NB4 (cell line): Measurements from ENCODE around the gene HERC3.

Source experiments
- MYC ChIP-seq: IDR thresholded peaks from 2 replicates; pipeline ENCODE4 v1.6.1; 2011; ENCODE audit warnings: low read depth, low read length
- POLR2A ChIP-seq: IDR thresholded peaks from 2 replicates; pipeline ENCODE4 v1.6.1; 2011; ENCODE audit warnings: mild to moderate bottlenecking; ENCODE audit not compliant: insufficient read length; ENCODE audit errors: extremely low read depth
- TF ChIP-seq, protein P1 (sequence below): IDR thresholded peaks from one replicate; pipeline ENCODE4 v1.5.1; 2012; ENCODE audit warnings: low read depth, low read length
- TF ChIP-seq, protein P2 (sequence below): IDR thresholded peaks from 2 replicates; pipeline ENCODE4 v1.6.1; 2011; ENCODE audit warnings: low read depth, low read length

DNA sequence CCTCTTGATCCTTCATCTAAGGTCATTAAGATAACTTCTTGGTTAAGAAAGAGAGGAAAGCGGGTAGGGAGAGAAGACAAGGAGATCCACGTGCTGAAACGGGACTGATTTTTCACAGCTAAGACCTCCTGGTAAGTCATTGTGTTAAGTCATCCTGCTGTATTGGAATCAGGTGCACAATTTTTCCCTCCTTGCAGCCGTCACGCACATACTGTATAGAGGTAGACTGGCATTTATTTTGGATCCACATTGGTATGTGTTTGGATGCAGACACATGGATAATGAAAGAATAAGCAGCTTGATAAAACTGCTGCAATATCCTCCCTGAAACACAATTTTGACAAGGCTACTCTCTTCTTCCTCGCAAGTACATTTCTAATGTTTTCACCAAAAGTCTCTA is 165.5 kb downstream of the HERC3 start:
- TF ChIP-seq POLR2A: no peak
- TF ChIP-seq, protein P1, sequence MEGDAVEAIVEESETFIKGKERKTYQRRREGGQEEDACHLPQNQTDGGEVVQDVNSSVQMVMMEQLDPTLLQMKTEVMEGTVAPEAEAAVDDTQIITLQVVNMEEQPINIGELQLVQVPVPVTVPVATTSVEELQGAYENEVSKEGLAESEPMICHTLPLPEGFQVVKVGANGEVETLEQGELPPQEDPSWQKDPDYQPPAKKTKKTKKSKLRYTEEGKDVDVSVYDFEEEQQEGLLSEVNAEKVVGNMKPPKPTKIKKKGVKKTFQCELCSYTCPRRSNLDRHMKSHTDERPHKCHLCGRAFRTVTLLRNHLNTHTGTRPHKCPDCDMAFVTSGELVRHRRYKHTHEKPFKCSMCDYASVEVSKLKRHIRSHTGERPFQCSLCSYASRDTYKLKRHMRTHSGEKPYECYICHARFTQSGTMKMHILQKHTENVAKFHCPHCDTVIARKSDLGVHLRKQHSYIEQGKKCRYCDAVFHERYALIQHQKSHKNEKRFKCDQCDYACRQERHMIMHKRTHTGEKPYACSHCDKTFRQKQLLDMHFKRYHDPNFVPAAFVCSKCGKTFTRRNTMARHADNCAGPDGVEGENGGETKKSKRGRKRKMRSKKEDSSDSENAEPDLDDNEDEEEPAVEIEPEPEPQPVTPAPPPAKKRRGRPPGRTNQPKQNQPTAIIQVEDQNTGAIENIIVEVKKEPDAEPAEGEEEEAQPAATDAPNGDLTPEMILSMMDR: no peak
- no peak for TF ChIP-seq MYC
- TF ChIP-seq, protein P2, sequence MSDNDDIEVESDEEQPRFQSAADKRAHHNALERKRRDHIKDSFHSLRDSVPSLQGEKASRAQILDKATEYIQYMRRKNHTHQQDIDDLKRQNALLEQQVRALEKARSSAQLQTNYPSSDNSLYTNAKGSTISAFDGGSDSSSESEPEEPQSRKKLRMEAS: no peak
